PC-3 (cell line): Measurements from ENCODE around the gene INAFM2. TPM values are rescaled to one million over a fixed set of nuclear protein-coding genes. Genes with fewer than 3 reads are reported as not detected.

Source experiments
- ATAC-seq: fragments of 200-7000 bp; cut with Tn5 transposase; 2 replicates; pipeline ENCODE4 v1.9.1; 2020; ENCODE audit warnings: mild to moderate bottlenecking, moderate library complexity
- BruUV-seq: library from RNA; stranded (reverse); fragments of 400-500 nt; replicated peaks from 2 replicates; lab custom pipeline; 2021; lab: Mats Ljungman, UMichigan
- CTCF ChIA-PET: fragments of 300-600 bp; sonication (Branson Sonifier 250); formaldehyde crosslinking; loops from one replicate; lab custom pipeline; 2022; ENCODE audit warnings: antibody characterized with exemption; lab: Charles Lee
- POLR2A ChIA-PET: fragments of 300-600 bp; sonication (Branson Sonifier 250); formaldehyde crosslinking; loops from one replicate; lab custom pipeline; 2022; ENCODE audit warnings: antibody characterized with exemption; ENCODE audit not compliant: unreplicated experiment; lab: Charles Lee
- DNase-seq: peaks from one replicate; pipeline ENCODE4 v3.0.0-alpha.2; 2015
- H2AFZ ChIP-seq: fragments of 300-600 bp; sonication (generic); 2 replicates; pipeline ENCODE4 v1.6.0; 2016; ENCODE audit warnings: antibody characterized with exemption, low read length
- H3F3A ChIP-seq: fragments of 300-600 bp; sonication (generic); one replicate; pipeline ENCODE4 v1.6.0; 2017; ENCODE audit warnings: antibody characterized with exemption, low read length, control low read depth, mild to moderate bottlenecking; ENCODE audit not compliant: unreplicated experiment
- H3K27ac ChIP-seq: fragments of 300-600 bp; sonication (generic); 2 replicates; pipeline ENCODE4 v1.5.1; 2016; ENCODE audit warnings: mild to moderate bottlenecking, low read length
- H3K27me3 ChIP-seq: fragments of 300-600 bp; sonication (generic); 2 replicates; pipeline ENCODE4 v1.6.1; 2016; ENCODE audit warnings: low read length, mixed read lengths
- H3K36me3 ChIP-seq: fragments of 300-600 bp; sonication (generic); 2 replicates; pipeline ENCODE4 v1.6.1; 2016; ENCODE audit warnings: low read depth, mixed run types, low read length, mixed read lengths
- H3K4me1 ChIP-seq: fragments of 300-600 bp; sonication (generic); 2 replicates; pipeline ENCODE4 v1.5.1; 2016; ENCODE audit warnings: low read length; ENCODE audit not compliant: insufficient read depth
- H3K4me2 ChIP-seq: fragments of 300-600 bp; sonication (generic); 2 replicates; pipeline ENCODE4 v1.6.0; 2016; ENCODE audit warnings: low read length
- H3K4me3 ChIP-seq: fragments of 300-600 bp; sonication (generic); 2 replicates; pipeline ENCODE4 v1.5.1; 2016; ENCODE audit warnings: mild to moderate bottlenecking, low read length, mixed read lengths
- H3K79me2 ChIP-seq: fragments of 300-600 bp; sonication (generic); 2 replicates; pipeline ENCODE4 v1.6.1; 2017; ENCODE audit warnings: low read length, mixed read lengths
- H3K9ac ChIP-seq: fragments of 300-600 bp; sonication (generic); 2 replicates; pipeline ENCODE4 v1.6.0; 2016; ENCODE audit warnings: mild to moderate bottlenecking, low read length
- H3K9me2 ChIP-seq: fragments of 300-600 bp; sonication (generic); replicated peaks from 2 replicates; pipeline ENCODE4 v1.6.1; 2016; ENCODE audit warnings: mixed run types, low read length, mixed read lengths
- H3K9me3 ChIP-seq: fragments of 300-600 bp; sonication (generic); 2 replicates; pipeline ENCODE4 v1.6.1; 2016; ENCODE audit warnings: low read length, mixed read lengths
- H4K20me1 ChIP-seq: fragments of 300-600 bp; sonication (generic); 2 replicates; pipeline ENCODE4 v1.6.1; 2016; ENCODE audit warnings: low read length, mixed read lengths
- EZH2 ChIP-seq: fragments of 300-600 bp; sonication (generic); IDR thresholded peaks from one replicate; pipeline ENCODE4 v1.6.1; 2017; ENCODE audit warnings: antibody characterized with exemption, mild to moderate bottlenecking, low read length; ENCODE audit not compliant: unreplicated experiment
- EZH2phosphoT487 ChIP-seq: fragments of 300-600 bp; sonication (generic); IDR thresholded peaks from 2 replicates; pipeline ENCODE4 v1.6.1; 2018; ENCODE audit warnings: mild to moderate bottlenecking, antibody characterized with exemption, low read length, borderline replicate concordance
- intact Hi-C: fragments of 100-400 bp; cut with micrococcal nuclease; formaldehyde crosslinking; loops from 2 replicates; pipeline ENCODE4 v1.9.0; 2023
- total RNA-seq: library from RNA; depleted of rRNA; stranded (reverse); fragments of >200 nt; gene quantifications from 2 replicates; pipeline ENCODE4 v1.2.3, GENCODE V29; 2014; rRNA removed
- TF ChIP-seq, protein P1 (sequence below): fragments of 300-600 bp; sonication (generic); conservative IDR thresholded peaks from 2 replicates; pipeline ENCODE4 v1.5.1; 2017; ENCODE audit warnings: antibody characterized with exemption, low read depth, mild to moderate bottlenecking, low read length

The INAFM2 gene
- total RNA-seq, 1 experiment from 2014 or later, result 22.1 TPM

DNA sequence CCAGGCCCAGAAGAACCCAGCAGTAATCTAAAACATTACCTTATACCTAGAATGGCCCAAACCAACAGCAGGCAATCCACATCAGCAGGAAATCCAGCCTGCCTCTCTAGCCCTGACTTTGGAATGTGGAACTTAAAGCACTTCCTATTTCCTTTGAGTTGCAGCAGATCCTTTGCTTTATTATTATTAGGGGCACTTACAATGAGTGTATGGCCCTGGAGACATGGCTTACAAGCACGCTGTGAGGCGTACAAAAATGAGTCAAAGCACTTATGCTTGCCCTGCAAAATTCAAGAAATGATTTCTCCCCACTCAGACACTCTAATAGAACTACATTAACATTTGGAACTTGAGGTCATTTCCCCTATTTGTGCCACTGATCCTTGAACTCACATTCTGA lies 49.5 kb downstream of the INAFM2 start:
- TF ChIP-seq EZH2phosphoT487, result no peak
- TF ChIP-seq, protein P1, sequence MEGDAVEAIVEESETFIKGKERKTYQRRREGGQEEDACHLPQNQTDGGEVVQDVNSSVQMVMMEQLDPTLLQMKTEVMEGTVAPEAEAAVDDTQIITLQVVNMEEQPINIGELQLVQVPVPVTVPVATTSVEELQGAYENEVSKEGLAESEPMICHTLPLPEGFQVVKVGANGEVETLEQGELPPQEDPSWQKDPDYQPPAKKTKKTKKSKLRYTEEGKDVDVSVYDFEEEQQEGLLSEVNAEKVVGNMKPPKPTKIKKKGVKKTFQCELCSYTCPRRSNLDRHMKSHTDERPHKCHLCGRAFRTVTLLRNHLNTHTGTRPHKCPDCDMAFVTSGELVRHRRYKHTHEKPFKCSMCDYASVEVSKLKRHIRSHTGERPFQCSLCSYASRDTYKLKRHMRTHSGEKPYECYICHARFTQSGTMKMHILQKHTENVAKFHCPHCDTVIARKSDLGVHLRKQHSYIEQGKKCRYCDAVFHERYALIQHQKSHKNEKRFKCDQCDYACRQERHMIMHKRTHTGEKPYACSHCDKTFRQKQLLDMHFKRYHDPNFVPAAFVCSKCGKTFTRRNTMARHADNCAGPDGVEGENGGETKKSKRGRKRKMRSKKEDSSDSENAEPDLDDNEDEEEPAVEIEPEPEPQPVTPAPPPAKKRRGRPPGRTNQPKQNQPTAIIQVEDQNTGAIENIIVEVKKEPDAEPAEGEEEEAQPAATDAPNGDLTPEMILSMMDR, result no peak
- TF ChIP-seq EZH2, result no peak
- ATAC-seq, result no peak

More for the DNA sequence above, 49.5 kb downstream of the INAFM2 start:
- POLR2A ChIA-PET, result no interaction called here
- CTCF ChIA-PET, result no interaction called here
- Histone ChIP-seq H3F3A (no peaks in the 10 kb centered on the region), H3K4me3 (no peak overlapping the region), H3K27me3 (no peaks in the 10 kb centered on the region), H3K4me2 (no peak overlapping the region), H3K4me1 (no peaks in the 10 kb centered on the region), H3K27ac (no peak overlapping the region), H3K9me3 (no peaks in the 10 kb centered on the region), H2AFZ (no peak overlapping the region), H3K9me2 (no peaks in the 10 kb centered on the region), H3K36me3 (no peaks in the 10 kb centered on the region), H4K20me1 (no peaks in the 10 kb centered on the region), H3K9ac (no peak overlapping the region), H3K79me2 (no peaks in the 10 kb centered on the region)
- DNase-seq, result no peak
- no TSS peak for BruUV-seq
- intact Hi-C loops, result no loop called here

Other genes with a start within 250 kb of the INAFM2 start
- 0.95 and 5.2 TPM in 2 replicates for gene BMF, start 214.8 kb upstream of the INAFM2 start, total RNA-seq
- gene BUB1B, start 162.6 kb upstream of the INAFM2 start, total RNA-seq, result 73.0 and 96.4 TPM in 2 replicates
- 30.4 TPM in 2 replicates for gene PAK6, start 84.6 kb upstream of the INAFM2 start, total RNA-seq
- 1.2 and 1.4 TPM in 2 replicates for gene ANKRD63, start 40.6 kb upstream of the INAFM2 start, total RNA-seq
- 1.3 and 3.2 TPM in 2 replicates for gene PLCB2, start 15.8 kb upstream of the INAFM2 start, total RNA-seq
- gene CCDC9B, start 17.2 kb downstream of the INAFM2 start, total RNA-seq, result 56.1 and 101 TPM in 2 replicates
- gene PHGR1, start 27.3 kb downstream of the INAFM2 start, total RNA-seq, result not detected in 2 replicates
- gene DISP2, start 34.5 kb downstream of the INAFM2 start, total RNA-seq, result 0.87 and 2.7 TPM in 2 replicates
- 115 and 125 TPM in 2 replicates for gene KNSTRN, start 59.0 kb downstream of the INAFM2 start, total RNA-seq
- 58.9 and 59.4 TPM in 2 replicates for gene IVD, start 82.1 kb downstream of the INAFM2 start, total RNA-seq
- gene BAHD1, start 117.3 kb downstream of the INAFM2 start, total RNA-seq, result 18.8 and 19.9 TPM in 2 replicates
- 12.2 and 13.0 TPM in 2 replicates for gene CHST14, start 147.3 kb downstream of the INAFM2 start, total RNA-seq
- gene CCDC32, start 241.3 kb downstream of the INAFM2 start, total RNA-seq, result 16.1 and 19.9 TPM in 2 replicates
- gene RPUSD2, start 245.6 kb downstream of the INAFM2 start, total RNA-seq, result 22.2 and 24.4 TPM in 2 replicates